HepG2 (cell line): ENCODE data around the gene VASN. TPM values are rescaled to one million over a fixed set of nuclear protein-coding genes. Genes with fewer than 3 reads are reported as not detected.

Experiments used
- AGO2 ChIP-seq: fragments of 200-400 bp; formaldehyde crosslinking; optimal IDR thresholded peaks from 2 replicates; pipeline ENCODE3; 2017; ENCODE audit warnings: mild to moderate bottlenecking, low read depth, low read length, moderate library complexity
- ATF7-NPFF ChIP-seq: sonication (generic); formaldehyde crosslinking; IDR thresholded peaks from 2 replicates; pipeline ENCODE4 v1.8.1; 2023; ENCODE audit warnings: mild to moderate bottlenecking, low read depth, missing genetic modification reagents, moderate library complexity
- BHLHE40 ChIP-seq: IDR thresholded peaks from 2 replicates; pipeline ENCODE4 v1.6.1; 2011; ENCODE audit warnings: low read length, improper control_type of control experiment
- FOSL1 ChIP-seq: sonication (generic); formaldehyde crosslinking; IDR thresholded peaks from 2 replicates; pipeline ENCODE4 v1.9.0; 2021; ENCODE audit warnings: missing genetic modification reagents, borderline replicate concordance
- HNRNPL ChIP-seq: fragments of 200-400 bp; formaldehyde crosslinking; IDR thresholded peaks from 2 replicates; pipeline ENCODE4 v1.6.1; 2017; ENCODE audit warnings: mild to moderate bottlenecking, low read depth, low read length
- MAFG ChIP-seq: sonication (generic); formaldehyde crosslinking; IDR thresholded peaks from 2 replicates; pipeline ENCODE4 v1.5.1; 2020; ENCODE audit warnings: mild to moderate bottlenecking, missing genetic modification reagents
- NFKB2 ChIP-seq: sonication (generic); formaldehyde crosslinking; IDR thresholded peaks from 2 replicates; pipeline ENCODE4 v1.4.0; 2020; ENCODE audit warnings: missing genetic modification reagents, borderline replicate concordance
- NFYB ChIP-seq: sonication (generic); formaldehyde crosslinking; IDR thresholded peaks from 2 replicates; pipeline ENCODE4 v1.4.0; 2020; ENCODE audit warnings: missing genetic modification reagents
- PHF5A ChIP-seq: IDR thresholded peaks from one replicate; pipeline ENCODE4 v1.6.1; 2018; ENCODE audit warnings: low read depth, missing genetic modification reagents; ENCODE audit not compliant: unreplicated experiment
- PITX1 ChIP-seq: sonication (generic); formaldehyde crosslinking; IDR thresholded peaks from 2 replicates; pipeline ENCODE4 v1.5.1; 2020; ENCODE audit warnings: mild to moderate bottlenecking, missing genetic modification reagents
- RBFOX2 ChIP-seq: fragments of 200-400 bp; formaldehyde crosslinking; IDR thresholded peaks from 2 replicates; pipeline ENCODE4 v1.6.1; 2017; ENCODE audit warnings: low read depth, mild to moderate bottlenecking, low read length
- RXRB ChIP-seq: IDR thresholded peaks from 2 replicates; pipeline ENCODE4 v1.6.1; 2016; ENCODE audit warnings: borderline replicate concordance, missing genetic modification reagents, missing compliant biosample characterization
- TCF7L2 ChIP-seq: IDR thresholded peaks from 2 replicates; pipeline ENCODE4 v1.6.1; 2011; ENCODE audit warnings: mild to moderate bottlenecking, low read depth, low read length, moderate library complexity
- TRIM24 ChIP-seq: sonication (generic); formaldehyde crosslinking; IDR thresholded peaks from 2 replicates; pipeline ENCODE4 v1.8.0; 2022; ENCODE audit warnings: mild to moderate bottlenecking, missing genetic modification reagents
- ZKSCAN8 ChIP-seq: IDR thresholded peaks from 2 replicates; pipeline ENCODE4 v1.6.1; 2016; ENCODE audit warnings: borderline replicate concordance, missing genetic modification reagents, missing compliant biosample characterization
- ZNF136 ChIP-seq: sonication (generic); formaldehyde crosslinking; IDR thresholded peaks from 2 replicates; pipeline ENCODE4 v1.8.1; 2022; ENCODE audit warnings: low read depth, mild to moderate bottlenecking, moderate library complexity, missing genetic modification reagents
- ZNF138 ChIP-seq: sonication (generic); formaldehyde crosslinking; IDR thresholded peaks from 2 replicates; pipeline ENCODE4 v1.5.0; 2020; ENCODE audit warnings: mild to moderate bottlenecking, low read depth, missing genetic modification reagents
- ZNF205 ChIP-seq: IDR thresholded peaks from 2 replicates; pipeline ENCODE4 v1.6.1; 2018; ENCODE audit warnings: missing biosample characterization, missing genetic modification reagents
- ZNF431 ChIP-seq: sonication (generic); formaldehyde crosslinking; IDR thresholded peaks from 2 replicates; pipeline ENCODE4 v1.9.0; 2022; ENCODE audit warnings: missing genetic modification reagents, low read depth, mild to moderate bottlenecking, borderline replicate concordance
- ZNF558 ChIP-seq: sonication (generic); formaldehyde crosslinking; IDR thresholded peaks from 2 replicates; pipeline ENCODE4 v1.9.0; 2022; ENCODE audit warnings: mild to moderate bottlenecking, missing genetic modification reagents, borderline replicate concordance
- ZNF768 ChIP-seq: sonication (generic); formaldehyde crosslinking; IDR thresholded peaks from 2 replicates; pipeline ENCODE4 v1.4.0; 2020; ENCODE audit warnings: missing genetic modification reagents
- polyA plus RNA-seq, 8 experiments: library from polyadenylated mRNA; depleted of rRNA in 3 of 8; stranded (reverse) in 7 of 8; unstranded in 1 of 8; fragments of >200 nt; fragmentation: Illumina TruSeq in 4 of 8; extraction: Trizol in 4 of 8; gene quantifications; 2 replicates each; pipeline versions ENCODE4 v1.2.1 to v1.2.3, GENCODE V29; 2011 to 2016; ENCODE audit warnings: low read depth in 4 of 8, missing spikeins in 1 of 8, mixed read lengths in 1 of 8; ENCODE audit not compliant: insufficient read depth in 1 of 8
- total RNA-seq, 5 experiments: library from RNA; depleted of rRNA; stranded (reverse); fragments of >200 nt; fragmentation: Illumina TruSeq; extraction: Trizol; gene quantifications; 2 replicates each; pipeline ENCODE4 v1.2.3, GENCODE V29; 2016; ENCODE audit warnings: low read depth in 1 of 5
- TF ChIP-seq, protein P1 (sequence below): sonication (generic); formaldehyde crosslinking; IDR thresholded peaks from 2 replicates; pipeline ENCODE4 v1.4.0; 2020; ENCODE audit warnings: mild to moderate bottlenecking, missing genetic modification reagents
- TF ChIP-seq, protein P2 (sequence below): sonication (generic); formaldehyde crosslinking; IDR thresholded peaks from 2 replicates; pipeline ENCODE4 v1.4.0; 2020; ENCODE audit warnings: missing genetic modification reagents
- TF ChIP-seq, protein P3 (sequence below): sonication (generic); formaldehyde crosslinking; conservative IDR thresholded peaks from 2 replicates; pipeline ENCODE4 v1.8.0; 2022; ENCODE audit warnings: low read depth, missing genetic modification reagents

The VASN gene
- total and polyA plus RNA-seq, 2 of the 13 experiments (the other 11 are each of a cell fraction or from before 2014, with no cell fraction given): 8.4 to 18.2 TPM

GRCh38 chr16:4371357-4372000 is at the start of gene VASN (continued):
- TF ChIP-seq ATF7-NPFF (CRISPR knock-in tag): peak; percentile 88
- no peak; the same call in 1 of the 2 replicates for TF ChIP-seq RXRB (CRISPR knock-in tag)
- TF ChIP-seq BHLHE40: peak; percentile 42; the same call in 1 of the 2 replicates
- no peak for TF ChIP-seq ZNF138
- TF ChIP-seq PHF5A (CRISPR knock-in tag): peak; percentile 21
- TF ChIP-seq PITX1 (CRISPR knock-in tag): no peak
- TF ChIP-seq NFYB (CRISPR knock-in tag): peak; percentile 66
- TF ChIP-seq, protein P1, sequence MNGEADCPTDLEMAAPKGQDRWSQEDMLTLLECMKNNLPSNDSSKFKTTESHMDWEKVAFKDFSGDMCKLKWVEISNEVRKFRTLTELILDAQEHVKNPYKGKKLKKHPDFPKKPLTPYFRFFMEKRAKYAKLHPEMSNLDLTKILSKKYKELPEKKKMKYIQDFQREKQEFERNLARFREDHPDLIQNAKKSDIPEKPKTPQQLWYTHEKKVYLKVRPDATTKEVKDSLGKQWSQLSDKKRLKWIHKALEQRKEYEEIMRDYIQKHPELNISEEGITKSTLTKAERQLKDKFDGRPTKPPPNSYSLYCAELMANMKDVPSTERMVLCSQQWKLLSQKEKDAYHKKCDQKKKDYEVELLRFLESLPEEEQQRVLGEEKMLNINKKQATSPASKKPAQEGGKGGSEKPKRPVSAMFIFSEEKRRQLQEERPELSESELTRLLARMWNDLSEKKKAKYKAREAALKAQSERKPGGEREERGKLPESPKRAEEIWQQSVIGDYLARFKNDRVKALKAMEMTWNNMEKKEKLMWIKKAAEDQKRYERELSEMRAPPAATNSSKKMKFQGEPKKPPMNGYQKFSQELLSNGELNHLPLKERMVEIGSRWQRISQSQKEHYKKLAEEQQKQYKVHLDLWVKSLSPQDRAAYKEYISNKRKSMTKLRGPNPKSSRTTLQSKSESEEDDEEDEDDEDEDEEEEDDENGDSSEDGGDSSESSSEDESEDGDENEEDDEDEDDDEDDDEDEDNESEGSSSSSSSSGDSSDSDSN (CRISPR knock-in tag): peak; percentile 5; the same call in 1 of the 2 replicates
- TF ChIP-seq ZKSCAN8: no peak
- TF ChIP-seq FOSL1: no peak
- TF ChIP-seq, protein P2, sequence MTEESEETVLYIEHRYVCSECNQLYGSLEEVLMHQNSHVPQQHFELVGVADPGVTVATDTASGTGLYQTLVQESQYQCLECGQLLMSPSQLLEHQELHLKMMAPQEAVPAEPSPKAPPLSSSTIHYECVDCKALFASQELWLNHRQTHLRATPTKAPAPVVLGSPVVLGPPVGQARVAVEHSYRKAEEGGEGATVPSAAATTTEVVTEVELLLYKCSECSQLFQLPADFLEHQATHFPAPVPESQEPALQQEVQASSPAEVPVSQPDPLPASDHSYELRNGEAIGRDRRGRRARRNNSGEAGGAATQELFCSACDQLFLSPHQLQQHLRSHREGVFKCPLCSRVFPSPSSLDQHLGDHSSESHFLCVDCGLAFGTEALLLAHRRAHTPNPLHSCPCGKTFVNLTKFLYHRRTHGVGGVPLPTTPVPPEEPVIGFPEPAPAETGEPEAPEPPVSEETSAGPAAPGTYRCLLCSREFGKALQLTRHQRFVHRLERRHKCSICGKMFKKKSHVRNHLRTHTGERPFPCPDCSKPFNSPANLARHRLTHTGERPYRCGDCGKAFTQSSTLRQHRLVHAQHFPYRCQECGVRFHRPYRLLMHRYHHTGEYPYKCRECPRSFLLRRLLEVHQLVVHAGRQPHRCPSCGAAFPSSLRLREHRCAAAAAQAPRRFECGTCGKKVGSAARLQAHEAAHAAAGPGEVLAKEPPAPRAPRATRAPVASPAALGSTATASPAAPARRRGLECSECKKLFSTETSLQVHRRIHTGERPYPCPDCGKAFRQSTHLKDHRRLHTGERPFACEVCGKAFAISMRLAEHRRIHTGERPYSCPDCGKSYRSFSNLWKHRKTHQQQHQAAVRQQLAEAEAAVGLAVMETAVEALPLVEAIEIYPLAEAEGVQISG: peak; percentile 59; the same call in 1 of the 2 replicates
- TF ChIP-seq TCF7L2: no peak
- 0 out of 2 replicates have a peak, but pooled peaks have one; percentile 52 for TF ChIP-seq NFKB2 (CRISPR knock-in tag)
- no peak for TF ChIP-seq TRIM24
- TF ChIP-seq, protein P3, sequence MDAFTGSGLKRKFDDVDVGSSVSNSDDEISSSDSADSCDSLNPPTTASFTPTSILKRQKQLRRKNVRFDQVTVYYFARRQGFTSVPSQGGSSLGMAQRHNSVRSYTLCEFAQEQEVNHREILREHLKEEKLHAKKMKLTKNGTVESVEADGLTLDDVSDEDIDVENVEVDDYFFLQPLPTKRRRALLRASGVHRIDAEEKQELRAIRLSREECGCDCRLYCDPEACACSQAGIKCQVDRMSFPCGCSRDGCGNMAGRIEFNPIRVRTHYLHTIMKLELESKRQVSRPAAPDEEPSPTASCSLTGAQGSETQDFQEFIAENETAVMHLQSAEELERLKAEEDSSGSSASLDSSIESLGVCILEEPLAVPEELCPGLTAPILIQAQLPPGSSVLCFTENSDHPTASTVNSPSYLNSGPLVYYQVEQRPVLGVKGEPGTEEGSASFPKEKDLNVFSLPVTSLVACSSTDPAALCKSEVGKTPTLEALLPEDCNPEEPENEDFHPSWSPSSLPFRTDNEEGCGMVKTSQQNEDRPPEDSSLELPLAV: no peak
- TF ChIP-seq MAFG: no peak
- TF ChIP-seq ZNF768 (CRISPR knock-in tag): peak; percentile 76
- no peak for TF ChIP-seq AGO2
- TF ChIP-seq RBFOX2: peak; percentile 97
- 0 out of 2 replicates have a peak, but pooled peaks have one; percentile 23 for TF ChIP-seq ZNF205
- TF ChIP-seq ZNF431: no peak
- no peak for TF ChIP-seq ZNF136
- no peak for TF ChIP-seq HNRNPL
- peak; percentile 49; the same call in 1 of the 2 replicates for TF ChIP-seq ZNF558 (CRISPR knock-in tag)
